Choroid plexus epithelial cell (primary cell): ENCODE results near the gene OPCML.

Experiments used
- DNase-seq: peaks from one replicate; pipeline ENCODE4 v3.0.0-alpha.2; 2010; ENCODE audit warnings: low read depth
- H3K4me3 ChIP-seq: 2 replicates; pipeline ENCODE4 v1.5.1; 2011; ENCODE audit warnings: low read depth, mild to moderate bottlenecking, control low read depth, low read length, moderate library complexity
- TF ChIP-seq, protein P1 (sequence below): conservative IDR thresholded peaks from 2 replicates; pipeline ENCODE4 v1.5.1; 2011; ENCODE audit warnings: low read depth, mild to moderate bottlenecking, control low read depth, inconsistent platforms, low read length, moderate library complexity

OPCML gene

DNA sequence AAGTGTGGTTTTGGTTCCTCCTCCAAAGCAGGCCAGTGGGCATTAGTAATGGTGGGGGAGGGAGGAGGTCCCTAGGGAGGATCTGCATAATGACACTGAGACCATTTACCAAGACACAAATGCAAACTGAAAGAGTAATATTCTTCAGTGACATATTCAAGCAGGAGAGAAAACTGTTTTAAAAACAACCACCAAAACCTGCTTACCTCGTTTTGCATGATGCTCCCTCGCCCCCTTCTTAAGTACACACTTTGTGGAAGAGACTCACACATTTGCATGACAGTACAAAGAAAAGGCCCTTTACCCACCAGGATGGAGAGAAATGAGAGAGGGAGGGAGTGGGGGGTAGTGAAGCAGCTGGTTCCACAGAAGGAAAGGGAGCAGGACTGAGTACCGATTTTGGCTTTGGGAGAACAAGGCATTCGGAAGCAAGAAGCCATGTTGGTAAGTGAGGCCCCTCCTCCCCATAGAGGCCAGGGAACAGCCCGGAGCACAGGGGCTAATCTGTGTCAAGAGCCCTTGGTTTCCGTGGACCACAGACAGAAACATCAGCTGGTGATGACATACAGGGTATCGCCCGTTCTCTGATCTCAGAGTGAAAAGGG, 13.0 kb upstream of the OPCML start:
- TF ChIP-seq, protein P1, sequence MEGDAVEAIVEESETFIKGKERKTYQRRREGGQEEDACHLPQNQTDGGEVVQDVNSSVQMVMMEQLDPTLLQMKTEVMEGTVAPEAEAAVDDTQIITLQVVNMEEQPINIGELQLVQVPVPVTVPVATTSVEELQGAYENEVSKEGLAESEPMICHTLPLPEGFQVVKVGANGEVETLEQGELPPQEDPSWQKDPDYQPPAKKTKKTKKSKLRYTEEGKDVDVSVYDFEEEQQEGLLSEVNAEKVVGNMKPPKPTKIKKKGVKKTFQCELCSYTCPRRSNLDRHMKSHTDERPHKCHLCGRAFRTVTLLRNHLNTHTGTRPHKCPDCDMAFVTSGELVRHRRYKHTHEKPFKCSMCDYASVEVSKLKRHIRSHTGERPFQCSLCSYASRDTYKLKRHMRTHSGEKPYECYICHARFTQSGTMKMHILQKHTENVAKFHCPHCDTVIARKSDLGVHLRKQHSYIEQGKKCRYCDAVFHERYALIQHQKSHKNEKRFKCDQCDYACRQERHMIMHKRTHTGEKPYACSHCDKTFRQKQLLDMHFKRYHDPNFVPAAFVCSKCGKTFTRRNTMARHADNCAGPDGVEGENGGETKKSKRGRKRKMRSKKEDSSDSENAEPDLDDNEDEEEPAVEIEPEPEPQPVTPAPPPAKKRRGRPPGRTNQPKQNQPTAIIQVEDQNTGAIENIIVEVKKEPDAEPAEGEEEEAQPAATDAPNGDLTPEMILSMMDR: no peak

DNA sequence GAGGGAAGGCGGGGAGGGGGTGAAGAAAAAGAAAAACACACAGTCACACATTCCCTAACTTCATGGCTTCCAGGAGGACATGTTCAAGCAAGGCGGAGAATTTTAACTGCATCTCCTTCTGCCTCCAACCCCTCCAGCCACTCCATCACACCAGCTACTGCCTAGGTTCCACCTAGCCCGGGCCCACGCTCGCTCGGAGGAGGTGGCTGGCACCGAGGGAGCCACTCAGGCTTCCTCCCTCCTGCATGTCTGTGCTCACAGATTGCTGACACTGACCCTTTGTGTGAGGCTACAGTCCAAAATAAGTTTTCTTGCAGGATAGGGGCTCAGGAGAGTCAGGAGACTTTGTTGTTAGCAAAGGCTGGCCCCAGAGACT, 9.4 kb upstream of the OPCML start:
- TF ChIP-seq, protein P1: no peak
- H3K4me3 ChIP-seq: no peak overlapping the region
- DNase-seq: no peak

More for the DNA sequence above, 13.0 kb upstream of the OPCML start:
- DNase-seq: no peak
- H3K4me3 ChIP-seq: no peak overlapping the region

DNA sequence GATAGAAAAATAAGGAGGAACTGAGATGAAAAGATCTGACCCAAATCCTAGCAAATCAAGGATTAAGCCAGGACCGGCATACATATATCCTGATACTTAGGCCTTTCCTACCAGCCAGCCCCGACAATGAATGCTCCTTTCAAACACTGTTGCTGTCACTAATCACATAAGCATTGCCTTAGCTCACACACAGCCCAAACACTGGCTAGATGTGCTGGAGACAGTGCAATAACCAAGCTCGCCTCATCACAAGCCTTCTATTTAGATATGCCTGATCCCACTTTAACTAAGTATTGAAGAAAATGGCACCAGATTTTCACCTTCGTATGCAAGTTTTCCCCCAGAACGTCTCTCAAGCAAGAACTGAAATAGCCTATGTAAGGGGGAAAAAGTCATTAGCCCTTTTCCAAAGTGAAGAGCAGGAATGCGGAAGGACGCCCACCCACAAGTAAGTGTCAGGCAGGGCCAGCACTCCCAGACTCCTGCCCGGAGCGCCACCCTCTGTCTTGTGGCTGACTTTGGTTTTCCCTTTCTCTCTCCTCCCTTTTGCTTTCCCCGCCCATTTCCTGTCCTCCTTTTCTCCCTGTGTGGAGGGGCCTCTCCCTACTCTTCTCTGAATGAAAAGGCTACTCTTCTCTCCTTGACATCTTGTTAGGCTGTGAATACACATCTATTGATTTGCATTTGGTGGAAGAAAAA, 8.9 kb upstream of the OPCML start:
- H3K4me3 ChIP-seq: no peak overlapping the region
- DNase-seq: no peak
- TF ChIP-seq, protein P1: no peak

DNA sequence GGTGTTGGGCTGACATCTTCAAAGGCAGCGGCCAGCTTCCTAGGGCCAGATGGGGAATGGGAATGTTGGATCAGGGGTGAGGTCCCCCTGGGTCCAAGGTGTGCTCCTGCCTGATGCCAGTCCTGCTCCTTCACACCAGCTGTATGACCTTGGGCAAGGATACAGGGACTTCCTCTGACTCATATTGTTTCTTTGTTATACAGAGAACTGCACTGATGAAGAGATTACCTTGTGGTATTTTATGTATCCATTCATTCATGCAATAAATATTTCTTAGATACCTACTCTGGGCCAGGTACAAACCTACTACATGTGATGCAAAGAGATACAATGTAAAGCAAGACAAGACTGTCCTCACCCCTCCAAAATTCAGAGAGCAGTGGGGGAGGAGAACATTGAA, 3.9 kb upstream of the OPCML start:
- H3K4me3 ChIP-seq: no peak overlapping the region
- DNase-seq: no peak
- TF ChIP-seq, protein P1: no peak

DNA sequence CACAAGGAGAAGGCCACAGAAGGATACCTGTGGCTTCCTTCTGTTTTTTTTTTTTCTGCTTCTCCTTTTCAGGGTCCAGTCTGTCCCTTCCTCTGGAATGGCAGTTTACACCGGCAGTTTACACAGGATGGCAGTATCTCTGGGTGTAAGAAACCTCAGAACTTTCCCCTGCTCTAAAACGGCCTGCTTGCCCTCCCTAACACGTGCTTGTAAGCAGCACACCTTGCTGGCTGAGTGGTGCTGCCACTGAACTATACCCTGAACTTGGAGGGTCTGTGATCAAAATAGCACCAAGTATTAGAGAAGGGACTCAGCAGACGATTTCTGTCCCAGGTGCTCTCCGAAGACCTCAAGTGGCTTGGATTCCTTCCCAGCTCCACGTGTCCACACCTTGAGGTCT, 904 bp upstream of the OPCML start:
- no peak for DNase-seq
- TF ChIP-seq, protein P1: no peak
- no peak overlapping the region for H3K4me3 ChIP-seq

DNA sequence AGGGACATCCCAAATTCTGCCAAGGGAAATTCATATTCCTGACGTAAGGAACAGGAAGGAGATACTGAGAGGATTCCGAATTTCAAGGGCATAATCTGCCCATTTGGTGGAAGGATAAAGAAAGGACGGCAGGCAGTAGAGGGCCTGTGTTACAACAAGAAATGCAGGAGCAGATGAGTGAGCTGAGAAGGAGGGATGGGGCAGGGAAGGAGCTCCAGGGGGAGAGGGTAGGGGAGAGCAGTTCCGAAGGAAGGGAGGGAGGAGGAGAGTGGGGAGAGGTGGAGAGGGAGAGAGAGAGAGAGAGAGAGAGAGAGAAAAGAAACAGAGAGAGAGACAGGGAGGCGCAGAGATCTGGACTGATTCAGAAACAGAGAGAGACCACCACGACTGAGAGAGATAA, 843 bp downstream of the OPCML start:
- TF ChIP-seq, protein P1: no peak
- no peak overlapping the region for H3K4me3 ChIP-seq
- no peak for DNase-seq

DNA sequence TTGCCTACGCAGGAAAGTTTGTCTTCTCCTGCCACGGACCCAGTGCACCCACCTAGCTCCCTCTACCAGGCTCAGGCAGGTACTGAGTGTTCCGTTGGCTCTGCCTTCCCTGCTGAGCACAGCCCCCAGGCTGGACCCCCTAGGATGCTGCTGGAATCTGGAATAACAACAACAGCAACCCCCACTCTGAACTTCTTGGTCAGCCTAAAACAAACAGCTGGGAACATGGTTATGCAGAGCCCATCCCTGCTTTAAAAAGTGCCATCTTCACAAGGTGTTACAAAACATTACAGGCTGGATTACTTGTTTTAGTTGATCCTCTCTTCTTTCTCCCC, 1.8 kb downstream of the OPCML start:
- TF ChIP-seq, protein P1: no peak
- no peak for DNase-seq
- H3K4me3 ChIP-seq: no peak overlapping the region
